ENCODE measurements around the gene MED10. TPM values are rescaled to one million over a fixed set of nuclear protein-coding genes. Genes with fewer than 3 reads are reported as not detected.
"Not testable (repeated sequence)": the region's sequence is repeated elsewhere in the genome, so short reads cannot be mapped to it uniquely, and the experiment has no call there.

Gene MED10
- total RNA-seq, 1 experiment from 2014 or later = 81.8 TPM

DNA sequence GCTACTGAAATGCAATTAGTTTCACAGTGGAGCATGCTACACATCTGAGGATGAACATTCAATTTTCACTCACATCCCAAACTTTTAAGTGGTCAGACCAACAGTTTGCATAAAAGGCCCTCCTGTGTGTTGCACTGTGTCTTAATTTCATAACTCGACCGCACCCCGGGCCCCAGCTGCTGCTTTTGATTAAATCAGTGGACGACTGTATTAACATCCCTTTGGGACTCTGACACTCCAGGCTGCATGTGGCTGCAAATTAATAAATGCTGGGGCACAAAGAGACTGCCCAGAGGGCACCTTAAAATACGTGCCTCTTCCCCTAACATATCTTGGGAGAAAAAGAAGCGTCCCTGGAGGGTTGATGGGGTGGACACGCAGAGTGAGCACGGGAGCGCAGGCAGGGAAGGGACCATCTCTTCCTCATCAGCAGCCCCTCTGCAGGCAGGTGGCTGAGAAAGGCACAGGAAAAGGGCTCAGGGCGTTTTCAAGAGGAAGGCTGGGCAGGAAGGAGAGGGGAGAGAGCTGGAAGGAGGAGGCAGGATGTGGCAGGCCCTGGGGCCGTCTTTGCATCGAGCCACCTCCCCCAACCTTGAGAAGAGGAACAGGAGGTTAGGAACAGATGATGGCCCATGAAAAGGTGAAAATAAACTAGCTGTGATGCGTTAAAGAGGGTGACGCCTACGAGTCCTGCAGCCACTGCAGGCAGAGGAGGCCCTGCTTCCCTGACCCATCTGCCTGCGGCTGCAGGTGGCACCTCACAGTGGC lies 18.6 kb downstream of the MED10 start:
- Histone ChIP-seq H2AFZ (no peak overlapping the region), H3K9me3 (ENCODE audit: insufficient read depth, low read depth) (no peaks in the 10 kb centered on the region), H3K27me3 (ENCODE audit: insufficient read depth, low read depth) (peaks cover 26% of the 10 kb centered on the region), H3K4me2 (no peak overlapping the region), H3K79me2 (ENCODE audit: low read depth) (no peaks in the 10 kb centered on the region), H3K9me2 (ENCODE audit: insufficient read depth) (no peaks in the 10 kb centered on the region), H3F3A (ENCODE audit: insufficient read depth, low read depth) (no peaks in the 10 kb centered on the region), H3K4me3 (no peak overlapping the region), H4K20me1 (ENCODE audit: insufficient read depth) (no peaks in the 10 kb centered on the region), H3K36me3 (ENCODE audit: low read depth) (no peaks in the 10 kb centered on the region), H3K4me1 (replicated peaks; ENCODE audit: insufficient read depth) (no peaks in the 10 kb centered on the region), H3K27ac (no peak overlapping the region)
- ChIA-PET CTCF (no interaction called here), POLR2A (ENCODE audit: unreplicated experiment) (no interaction called here)
- no TSS peak for BruUV-seq (replicated peaks)
- intact Hi-C loops (cut with micrococcal nuclease; ENCODE audit: unreplicated experiment) = no loop called here
- TF ChIP-seq EZH2 (IDR thresholded peaks at IDR 0.05; ENCODE audit: low read depth) = no peak
- TF ChIP-seq, protein P1, sequence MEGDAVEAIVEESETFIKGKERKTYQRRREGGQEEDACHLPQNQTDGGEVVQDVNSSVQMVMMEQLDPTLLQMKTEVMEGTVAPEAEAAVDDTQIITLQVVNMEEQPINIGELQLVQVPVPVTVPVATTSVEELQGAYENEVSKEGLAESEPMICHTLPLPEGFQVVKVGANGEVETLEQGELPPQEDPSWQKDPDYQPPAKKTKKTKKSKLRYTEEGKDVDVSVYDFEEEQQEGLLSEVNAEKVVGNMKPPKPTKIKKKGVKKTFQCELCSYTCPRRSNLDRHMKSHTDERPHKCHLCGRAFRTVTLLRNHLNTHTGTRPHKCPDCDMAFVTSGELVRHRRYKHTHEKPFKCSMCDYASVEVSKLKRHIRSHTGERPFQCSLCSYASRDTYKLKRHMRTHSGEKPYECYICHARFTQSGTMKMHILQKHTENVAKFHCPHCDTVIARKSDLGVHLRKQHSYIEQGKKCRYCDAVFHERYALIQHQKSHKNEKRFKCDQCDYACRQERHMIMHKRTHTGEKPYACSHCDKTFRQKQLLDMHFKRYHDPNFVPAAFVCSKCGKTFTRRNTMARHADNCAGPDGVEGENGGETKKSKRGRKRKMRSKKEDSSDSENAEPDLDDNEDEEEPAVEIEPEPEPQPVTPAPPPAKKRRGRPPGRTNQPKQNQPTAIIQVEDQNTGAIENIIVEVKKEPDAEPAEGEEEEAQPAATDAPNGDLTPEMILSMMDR (conservative IDR thresholded peaks at IDR 0.05) = no peak
- DNase-seq = no peak

DNA sequence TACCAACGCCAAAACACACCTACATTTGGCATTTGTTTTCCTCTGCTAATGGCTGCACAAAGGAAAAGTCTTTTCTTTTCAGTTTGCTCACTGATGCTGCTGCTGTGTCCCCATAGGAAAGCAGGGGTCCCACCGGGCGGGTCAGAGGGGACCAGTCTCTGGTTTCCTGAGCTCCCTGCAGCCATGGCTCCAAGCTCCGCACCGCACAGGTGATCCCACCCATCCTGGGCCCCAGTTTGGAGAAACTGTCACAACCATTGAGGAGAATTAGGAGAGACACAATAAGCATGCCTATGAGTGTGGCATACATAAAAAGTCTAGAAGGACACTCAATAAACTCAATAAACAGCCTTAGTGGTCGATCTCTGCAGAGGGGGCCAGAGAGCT lies 19.9 kb downstream of the MED10 start:
- no TSS peak for BruUV-seq (replicated peaks)
- Histone ChIP-seq H3K4me1 (replicated peaks; ENCODE audit: insufficient read depth) (no peaks in the 10 kb centered on the region), H3K4me3 (no peak overlapping the region), H3K9me2 (ENCODE audit: insufficient read depth) (no peaks in the 10 kb centered on the region), H3K79me2 (ENCODE audit: low read depth) (no peaks in the 10 kb centered on the region), H2AFZ (no peak overlapping the region), H3F3A (ENCODE audit: insufficient read depth, low read depth) (no peaks in the 10 kb centered on the region), H3K27me3 (ENCODE audit: insufficient read depth, low read depth) (peaks cover 39% of the 10 kb centered on the region), H3K27ac (no peak overlapping the region), H4K20me1 (ENCODE audit: insufficient read depth) (no peaks in the 10 kb centered on the region), H3K4me2 (no peak overlapping the region), H3K9me3 (ENCODE audit: insufficient read depth, low read depth) (no peaks in the 10 kb centered on the region), H3K36me3 (ENCODE audit: low read depth) (no peaks in the 10 kb centered on the region)
- intact Hi-C loops (cut with micrococcal nuclease; ENCODE audit: unreplicated experiment) = no loop called here
- CTCF ChIA-PET = no interaction called here
- DNase-seq = no peak
- TF ChIP-seq, protein P1 (conservative IDR thresholded peaks at IDR 0.05) = no peak
- POLR2A ChIA-PET (ENCODE audit: unreplicated experiment) = no interaction called here

DNA sequence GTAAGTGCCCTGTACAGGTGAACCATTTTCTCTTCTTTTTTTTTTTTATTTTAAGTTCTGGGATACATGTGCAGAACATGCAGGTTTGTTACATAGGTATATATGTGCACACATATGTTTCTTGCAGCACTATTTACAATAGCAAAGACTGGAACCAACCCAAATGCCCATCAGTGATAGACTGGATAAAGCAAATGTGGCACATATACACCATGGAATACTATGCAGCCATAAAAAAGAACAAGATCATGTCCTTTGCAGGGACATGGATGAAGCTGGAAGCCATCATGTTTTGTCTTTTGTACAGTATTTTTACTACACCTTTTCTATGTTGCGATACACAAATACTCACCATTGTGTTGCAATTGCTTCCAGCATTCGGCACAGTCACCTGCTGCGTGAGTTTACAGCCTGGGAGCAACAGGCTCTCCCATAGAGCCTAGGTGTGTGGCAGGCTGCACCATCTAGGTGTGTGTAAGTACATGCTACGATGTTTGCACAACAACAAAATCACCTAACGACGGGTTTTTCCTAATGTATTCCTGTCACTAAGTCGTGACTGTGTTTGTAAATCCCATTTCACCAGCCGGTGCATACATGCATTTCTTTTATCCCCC lies 20.4 kb downstream of the MED10 start:
- intact Hi-C loops (cut with micrococcal nuclease; ENCODE audit: unreplicated experiment); H3K36me3 ChIP-seq (ENCODE audit: low read depth); H3K9me3 ChIP-seq (ENCODE audit: insufficient read depth, low read depth); DNase-seq; H3F3A ChIP-seq (ENCODE audit: insufficient read depth, low read depth); H4K20me1 ChIP-seq (ENCODE audit: insufficient read depth); H2AFZ ChIP-seq; H3K4me3 ChIP-seq; H3K4me1 ChIP-seq (replicated peaks; ENCODE audit: insufficient read depth); H3K4me2 ChIP-seq; BruUV-seq (replicated peaks); H3K27ac ChIP-seq; CTCF ChIA-PET; H3K9me2 ChIP-seq (ENCODE audit: insufficient read depth); H3K79me2 ChIP-seq (ENCODE audit: low read depth): not testable (repeated sequence)
- H3K27me3 ChIP-seq (ENCODE audit: insufficient read depth, low read depth) = peaks cover 44% of the 10 kb centered on the region
- POLR2A ChIA-PET (ENCODE audit: unreplicated experiment) = interaction anchor here (0.6 kb wide), 1 partner anchor 183 kb away, joined by 4 read pairs; no protein-coding TSS in a partner anchor

Data from PC-9 (cell line).